Neural crest cell (in vitro differentiated cells): Measurements from ENCODE around the gene KLF8. TPM values are rescaled to one million over a fixed set of nuclear protein-coding genes. Genes with fewer than 3 reads are reported as not detected.
"Not testable (repeated sequence)": the region's sequence is repeated elsewhere in the genome, so short reads cannot be mapped to it uniquely, and the experiment has no call there.

Source experiments
- DNase-seq: peaks from one replicate; pipeline ENCODE4 v3.0.0; 2021; ENCODE audit warnings: low read depth, mixed read lengths, low spot score
- H3K27ac Mint-ChIP-seq: one replicate; pipeline ENCODE4 v1.8.0; 2021; ENCODE audit warnings: mild to moderate bottlenecking, mixed read lengths; ENCODE audit not compliant: unreplicated experiment
- H3K27me3 Mint-ChIP-seq: 2 replicates; pipeline ENCODE4 v1.8.0; 2021; ENCODE audit warnings: low read depth, mild to moderate bottlenecking, mixed read lengths
- H3K36me3 Mint-ChIP-seq: 2 replicates; pipeline ENCODE4 v1.8.0; 2021; ENCODE audit warnings: low read depth, mild to moderate bottlenecking, mixed read lengths
- H3K4me1 Mint-ChIP-seq: 2 replicates; pipeline ENCODE4 v1.8.0; 2021; ENCODE audit warnings: mixed read lengths
- H3K4me3 Mint-ChIP-seq: one replicate; pipeline ENCODE4 v1.8.0; 2021; ENCODE audit warnings: mild to moderate bottlenecking, mixed read lengths
- H3K9me3 Mint-ChIP-seq: 2 replicates; pipeline ENCODE4 v1.8.0; 2021; ENCODE audit warnings: mixed read lengths
- long read RNA-seq: library from polyadenylated mRNA; unstranded; transcript quantifications from one replicate; pipeline ENCODE4 v2.0.0, GENCODE V29; 2020
- total RNA-seq: library from RNA; stranded (reverse); gene quantifications from 2 replicates; pipeline ENCODE4 v1.2.1, GENCODE V29; 2021
- TF ChIP-seq, protein P1 (sequence below): fragments of 200-600 bp; sonication (generic); conservative IDR thresholded peaks from 2 replicates; pipeline ENCODE4 v1.5.0; 2021; ENCODE audit warnings: antibody characterized with exemption, mild to moderate bottlenecking

The KLF8 gene
- total RNA-seq = 2.2 and 2.6 TPM in 2 replicates
- long read RNA-seq, partial matches to known transcripts = 1 of 1 reads
- long read RNA-seq, other reads (novel, unspliced or antisense) = 0 of 1 reads

DNA sequence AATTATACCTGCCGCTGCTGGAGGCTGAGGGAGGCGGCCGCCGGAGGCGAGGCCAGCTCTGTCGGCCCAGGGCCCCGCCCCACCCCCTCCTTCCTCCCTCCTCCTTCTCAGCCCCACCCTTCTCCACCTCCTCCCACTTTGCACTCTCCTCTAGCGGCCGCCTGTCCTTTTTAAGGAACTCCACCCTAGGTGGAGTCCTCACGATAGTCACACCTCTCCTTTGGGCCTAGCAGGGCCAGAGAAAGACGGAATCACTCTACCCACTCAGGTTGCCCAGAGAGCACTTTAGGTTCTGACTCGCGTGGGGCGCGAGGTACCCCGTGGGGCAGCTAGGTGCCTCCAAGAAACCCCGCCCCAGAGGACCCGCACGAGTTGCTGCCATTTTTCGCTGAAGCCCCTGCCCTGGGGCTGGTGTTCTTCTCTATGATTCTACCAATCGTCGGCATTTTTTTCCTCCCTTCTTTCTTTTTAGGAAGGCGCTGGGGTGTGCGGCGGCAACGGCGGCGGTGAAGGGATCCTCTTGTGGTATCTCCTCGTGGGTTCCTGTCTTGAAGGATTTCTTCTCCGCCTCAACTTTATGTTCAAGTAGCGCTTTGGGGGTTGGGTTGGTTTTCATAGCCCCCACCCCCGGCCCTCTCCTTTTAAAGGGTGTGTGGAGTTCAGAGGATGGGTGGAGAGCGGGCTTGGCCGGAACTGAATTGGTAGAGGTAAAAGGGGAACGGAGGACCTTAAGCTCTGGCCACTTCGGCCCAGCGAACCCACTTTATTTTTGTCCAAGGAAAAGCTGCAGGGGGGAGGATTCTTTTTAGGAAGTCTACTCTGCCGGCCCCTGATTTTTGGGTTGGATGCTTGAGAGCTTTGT lies at the start of gene KLF8:
Gene KLF8 (plus strand): TSS at position 136 of the 862 bp plus-strand sequence. CDS start 979 bp downstream, outside the sequence.
- Mint-ChIP-seq H3K36me3 (no peaks in the 10 kb centered on the region), H3K27ac (no peak within 1 kb of the TSS)

DNA sequence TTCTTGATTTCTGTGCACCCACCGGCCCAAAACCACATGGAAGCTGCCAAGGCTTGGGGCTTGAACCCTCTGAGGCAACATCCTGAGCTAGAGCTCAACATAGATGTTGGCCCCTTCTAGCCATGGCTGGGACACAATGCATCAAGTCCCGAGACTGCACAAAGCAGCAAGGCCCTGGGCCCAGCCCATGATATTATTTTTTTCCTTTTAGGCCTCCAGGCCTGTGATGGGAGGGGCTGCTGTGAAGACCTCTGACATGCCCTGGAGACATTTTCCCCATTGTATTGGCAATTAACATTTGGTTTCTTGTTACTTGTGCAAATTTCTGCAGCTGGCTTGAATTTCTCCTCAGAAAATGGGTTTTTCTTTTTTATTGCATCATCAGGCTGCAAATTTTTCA lies 25.2 kb upstream of the KLF8 start:
- peaks cover 16% of the 10 kb centered on the region for H3K9me3 Mint-ChIP-seq
- H3K4me3 Mint-ChIP-seq = not testable (repeated sequence)

More for the DNA sequence above, at the start of gene KLF8:
- Mint-ChIP-seq H3K9me3 (no peaks in the 10 kb centered on the region), H3K27me3 (peaks cover 52% of the 10 kb centered on the region), H3K4me3 (peak within 1 kb of the TSS; percentile 79), H3K4me1 (no peaks in the 10 kb centered on the region)
- DNase-seq = no peak
- TF ChIP-seq, protein P1, sequence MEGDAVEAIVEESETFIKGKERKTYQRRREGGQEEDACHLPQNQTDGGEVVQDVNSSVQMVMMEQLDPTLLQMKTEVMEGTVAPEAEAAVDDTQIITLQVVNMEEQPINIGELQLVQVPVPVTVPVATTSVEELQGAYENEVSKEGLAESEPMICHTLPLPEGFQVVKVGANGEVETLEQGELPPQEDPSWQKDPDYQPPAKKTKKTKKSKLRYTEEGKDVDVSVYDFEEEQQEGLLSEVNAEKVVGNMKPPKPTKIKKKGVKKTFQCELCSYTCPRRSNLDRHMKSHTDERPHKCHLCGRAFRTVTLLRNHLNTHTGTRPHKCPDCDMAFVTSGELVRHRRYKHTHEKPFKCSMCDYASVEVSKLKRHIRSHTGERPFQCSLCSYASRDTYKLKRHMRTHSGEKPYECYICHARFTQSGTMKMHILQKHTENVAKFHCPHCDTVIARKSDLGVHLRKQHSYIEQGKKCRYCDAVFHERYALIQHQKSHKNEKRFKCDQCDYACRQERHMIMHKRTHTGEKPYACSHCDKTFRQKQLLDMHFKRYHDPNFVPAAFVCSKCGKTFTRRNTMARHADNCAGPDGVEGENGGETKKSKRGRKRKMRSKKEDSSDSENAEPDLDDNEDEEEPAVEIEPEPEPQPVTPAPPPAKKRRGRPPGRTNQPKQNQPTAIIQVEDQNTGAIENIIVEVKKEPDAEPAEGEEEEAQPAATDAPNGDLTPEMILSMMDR = no peak

DNA sequence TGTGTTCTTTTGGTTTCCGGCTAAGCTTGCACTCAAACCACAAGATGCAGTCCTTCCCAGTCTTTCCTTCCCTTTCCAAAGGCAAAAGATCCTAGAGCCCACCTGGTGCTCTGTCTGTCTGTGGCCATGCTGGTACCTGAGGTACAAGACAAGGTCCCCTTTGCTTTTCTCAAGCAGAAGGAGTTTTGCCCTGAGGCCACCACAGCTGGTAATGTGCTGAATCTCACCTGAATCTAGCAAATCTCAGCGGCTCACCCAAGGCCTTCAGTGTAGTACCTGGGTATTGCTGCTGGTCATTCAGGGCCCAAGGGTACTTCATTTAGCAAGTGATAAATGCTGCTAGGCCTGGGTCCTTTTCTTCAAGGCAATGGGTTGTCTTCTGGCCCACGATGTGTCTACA lies 20.5 kb upstream of the KLF8 start:
- H3K27me3 Mint-ChIP-seq = no peaks in the 10 kb centered on the region
- H3K4me1 Mint-ChIP-seq = no peaks in the 10 kb centered on the region
- H3K4me3 Mint-ChIP-seq = no peak overlapping the region
- H3K27ac Mint-ChIP-seq = no peak overlapping the region
- peaks cover 12% of the 10 kb centered on the region for H3K36me3 Mint-ChIP-seq
- TF ChIP-seq, protein P1 = no peak
- DNase-seq = no peak
- H3K9me3 Mint-ChIP-seq = peaks cover 15% of the 10 kb centered on the region

More for the DNA sequence above, 25.2 kb upstream of the KLF8 start:
- not testable (repeated sequence) for H3K4me1 Mint-ChIP-seq, H3K27me3 Mint-ChIP-seq, H3K27ac Mint-ChIP-seq, DNase-seq
- H3K36me3 Mint-ChIP-seq = peaks cover 19% of the 10 kb centered on the region

DNA sequence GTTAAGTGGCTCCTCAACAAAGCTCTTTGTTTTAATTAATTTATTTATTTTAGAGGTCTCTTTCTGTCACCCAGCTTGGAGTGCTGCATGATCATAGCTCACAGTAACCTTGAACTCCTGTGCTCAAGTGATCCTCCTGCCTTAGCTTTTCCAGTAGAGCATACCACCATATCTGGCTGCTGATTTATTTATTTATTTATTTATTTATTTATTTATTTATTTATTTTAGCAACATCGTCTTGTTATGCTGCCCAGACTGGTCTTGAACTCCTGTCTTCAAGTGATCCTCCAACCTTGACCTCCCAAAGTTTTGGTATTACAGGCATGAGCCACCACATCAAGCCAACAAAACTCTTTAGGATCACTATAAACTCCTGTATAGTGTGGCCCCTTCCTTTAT lies 15.8 kb upstream of the KLF8 start:
- TF ChIP-seq, protein P1 = no peak
- no peak overlapping the region for H3K27ac Mint-ChIP-seq
- peaks cover 3% of the 10 kb centered on the region for H3K36me3 Mint-ChIP-seq
- H3K27me3 Mint-ChIP-seq = no peaks in the 10 kb centered on the region
- no peak overlapping the region for H3K4me3 Mint-ChIP-seq
- peaks cover 4% of the 10 kb centered on the region for H3K9me3 Mint-ChIP-seq
- no peaks in the 10 kb centered on the region for H3K4me1 Mint-ChIP-seq
- DNase-seq = no peak

DNA sequence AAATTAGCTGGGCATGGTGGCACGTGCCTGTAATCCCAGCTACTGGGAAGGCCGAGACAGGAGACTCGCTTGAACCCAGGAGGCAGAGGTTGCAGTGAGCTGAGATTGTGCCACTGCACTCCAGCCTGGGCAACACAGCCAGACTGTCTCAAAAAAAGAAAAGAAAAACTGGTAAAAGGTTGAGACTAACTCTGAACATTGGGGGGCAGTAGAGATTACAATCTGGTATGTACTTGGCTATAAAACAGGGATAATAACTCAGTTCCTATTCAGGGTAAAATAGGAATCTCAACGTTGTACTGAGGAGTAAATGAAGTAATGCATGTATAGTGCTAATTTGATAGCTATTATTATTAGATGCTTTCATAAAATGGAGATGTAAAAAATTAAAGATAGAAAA lies 12.5 kb upstream of the KLF8 start:
- peaks cover 6% of the 10 kb centered on the region for H3K9me3 Mint-ChIP-seq
- H3K27me3 Mint-ChIP-seq = no peaks in the 10 kb centered on the region
- H3K4me1 Mint-ChIP-seq = no peaks in the 10 kb centered on the region
- no peak overlapping the region for H3K4me3 Mint-ChIP-seq
- TF ChIP-seq, protein P1 = peak; percentile 26
- no peak for DNase-seq
- peaks cover 6% of the 10 kb centered on the region for H3K36me3 Mint-ChIP-seq
- H3K27ac Mint-ChIP-seq = no peak overlapping the region

DNA sequence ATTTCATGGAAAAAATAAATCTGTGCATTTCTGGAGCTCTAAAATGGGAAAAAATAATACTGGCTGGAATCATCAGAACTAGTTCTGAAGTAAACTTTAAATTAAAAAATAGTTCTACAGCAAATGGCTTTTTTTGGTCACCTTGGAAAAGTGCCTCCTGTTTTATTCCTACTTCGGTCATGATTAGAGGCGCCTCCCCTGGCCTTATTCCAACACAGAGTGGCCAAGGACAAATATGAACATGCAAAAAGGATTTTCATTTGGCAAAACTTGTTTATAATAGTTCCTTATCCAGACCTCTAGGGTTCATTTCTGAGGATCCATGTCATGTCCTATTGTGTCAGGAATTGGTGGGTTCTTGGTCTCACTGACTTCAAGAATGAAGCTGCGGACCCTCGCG lies 11.1 kb upstream of the KLF8 start:
- DNase-seq = no peak
- Mint-ChIP-seq H3K27me3 (no peaks in the 10 kb centered on the region), H3K36me3 (peaks cover 3% of the 10 kb centered on the region), H3K27ac (no peak overlapping the region), H3K4me1 (no peaks in the 10 kb centered on the region), H3K4me3 (no peak overlapping the region), H3K9me3 (peaks cover 2% of the 10 kb centered on the region)
- TF ChIP-seq, protein P1 = no peak
